Measurements from ENCODE around the gene MELK.
"Not testable (repeated sequence)": the region's sequence is repeated elsewhere in the genome, so short reads cannot be mapped to it uniquely, and the experiment has no call there.

MELK gene

DNA sequence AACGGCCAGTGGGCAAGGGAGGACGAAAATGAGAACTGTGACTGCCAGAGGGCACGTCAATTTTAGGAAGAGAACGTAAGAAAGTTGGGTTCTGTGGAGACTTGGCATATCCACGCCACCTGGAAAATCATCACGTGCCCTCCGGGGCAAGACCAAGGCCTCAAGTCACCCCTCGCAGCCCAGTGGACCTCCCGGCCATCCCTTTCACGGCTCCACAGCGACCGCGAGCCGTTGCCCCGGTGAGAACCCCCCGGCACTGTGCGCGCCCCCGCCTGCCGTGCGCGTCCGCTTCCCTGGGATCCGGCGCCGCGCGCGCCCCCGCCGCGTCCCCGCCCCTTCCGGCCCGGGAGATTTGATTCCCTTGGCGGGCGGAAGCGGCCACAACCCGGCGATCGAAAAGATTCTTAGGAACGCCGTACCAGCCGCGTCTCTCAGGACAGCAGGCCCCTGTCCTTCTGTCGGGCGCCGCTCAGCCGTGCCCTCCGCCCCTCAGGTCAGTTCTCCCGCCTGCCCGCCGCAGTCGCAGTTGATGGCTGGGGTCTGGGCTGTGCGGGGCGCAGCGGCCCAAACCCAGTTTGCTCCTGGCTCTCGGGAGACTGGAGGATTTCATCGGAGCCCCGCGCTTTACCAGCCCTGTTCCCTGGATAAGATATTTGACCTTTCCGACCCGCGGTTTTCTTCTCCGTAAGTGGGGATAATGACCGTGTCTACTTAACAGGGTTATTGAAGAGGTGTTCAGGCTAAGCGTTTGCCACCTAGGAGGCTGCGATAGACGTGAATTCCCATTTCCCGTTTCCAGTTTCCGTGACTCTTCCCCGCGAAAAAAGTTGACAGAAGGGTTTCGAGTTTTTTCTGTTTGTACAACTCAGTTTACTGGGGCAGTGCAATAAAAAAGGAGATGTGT, at the start of gene MELK:
MELK (plus strand) TSS at position 381 of the 904 bp plus-strand sequence. CDS start 8,787 bp downstream, outside the sequence.
- DNase-seq = peak; percentile 86 to 88

DNA sequence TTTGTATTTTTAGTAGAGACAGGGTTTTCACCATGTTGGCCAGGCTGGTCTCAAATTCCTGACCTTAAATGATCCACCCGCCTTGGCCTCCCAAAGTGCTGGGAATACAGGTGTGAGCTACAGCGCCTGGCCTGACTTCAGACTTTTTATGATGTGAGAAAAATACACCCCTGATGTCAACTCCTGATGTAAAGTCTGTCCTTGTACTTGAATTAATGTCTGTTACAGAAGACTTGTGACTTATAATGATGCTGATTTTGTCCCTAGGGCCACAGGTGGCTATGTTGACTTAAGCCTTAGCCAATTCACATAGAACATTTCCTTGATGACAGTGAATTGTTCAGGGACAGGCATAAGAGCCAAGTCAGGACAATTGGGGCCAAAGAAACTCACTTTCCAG, 42.5 kb upstream of the MELK start:
- DNase-seq = no peak

DNA sequence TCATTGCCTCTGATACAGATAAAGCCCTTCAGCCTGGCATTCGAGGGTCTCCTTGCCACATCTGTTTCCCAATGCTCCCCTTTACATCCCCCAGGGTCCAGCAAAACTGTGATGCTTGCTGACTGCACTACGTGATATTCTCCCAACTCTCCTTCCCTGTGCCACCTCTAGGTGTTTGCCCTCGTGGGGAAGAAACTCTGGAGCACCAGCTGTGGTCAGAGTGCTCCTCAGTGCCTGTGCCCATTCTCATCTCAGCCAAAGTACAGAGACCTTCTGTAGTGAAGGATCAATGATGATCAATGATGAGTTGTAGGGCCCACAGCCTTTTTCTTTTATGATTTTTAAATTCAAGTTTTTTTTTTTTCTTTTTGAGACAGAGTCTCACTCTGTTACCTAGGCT, 40.3 kb upstream of the MELK start:
- no peak for DNase-seq

DNA sequence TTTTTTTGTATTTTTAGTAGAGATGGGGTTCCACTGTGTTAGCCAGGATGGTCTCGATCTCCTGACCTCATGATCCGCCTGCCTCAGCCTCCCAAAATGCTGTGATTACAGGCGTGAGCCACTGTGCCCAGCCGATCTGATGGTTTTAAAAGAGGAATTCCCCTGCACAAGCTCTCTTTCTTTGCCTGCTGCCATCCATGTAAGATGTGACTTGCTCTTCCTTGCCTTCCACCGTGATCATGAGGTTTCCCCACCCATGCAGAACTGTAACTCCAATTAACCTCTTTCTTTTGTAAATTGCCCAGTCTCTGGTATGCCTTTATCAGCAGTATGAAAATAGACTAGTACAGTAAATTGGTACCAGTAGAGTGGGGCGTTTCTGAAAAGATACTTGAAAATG, 39.0 kb upstream of the MELK start:
- DNase-seq = not testable (repeated sequence)

- DNase-seq = no peak
Observed at GRCh38 chr9:36535107-36535506, 37.6 kb upstream of the MELK start.

DNA sequence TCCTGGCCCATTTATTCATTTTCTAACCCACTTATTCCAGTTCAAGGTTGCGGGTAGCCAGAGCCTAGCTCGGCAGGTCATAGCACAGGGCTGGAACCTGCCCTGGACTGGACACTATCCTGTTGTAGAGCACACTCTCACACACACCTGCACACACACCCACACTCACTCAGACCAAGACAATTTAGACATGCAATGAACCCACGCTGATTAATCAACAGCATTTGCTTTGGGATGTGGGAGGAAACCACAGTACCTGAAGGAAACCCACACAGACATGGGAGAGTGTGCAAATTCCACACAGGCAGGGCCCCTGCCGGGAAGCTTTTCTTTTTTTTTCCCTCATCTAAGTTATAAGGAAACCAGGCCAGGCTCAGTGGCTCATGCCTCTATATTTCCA, 34.8 kb upstream of the MELK start:
- no peak for DNase-seq

- DNase-seq = no peak
Observed at GRCh38 chr9:36542355-36542754, 30.3 kb upstream of the MELK start.

DNA sequence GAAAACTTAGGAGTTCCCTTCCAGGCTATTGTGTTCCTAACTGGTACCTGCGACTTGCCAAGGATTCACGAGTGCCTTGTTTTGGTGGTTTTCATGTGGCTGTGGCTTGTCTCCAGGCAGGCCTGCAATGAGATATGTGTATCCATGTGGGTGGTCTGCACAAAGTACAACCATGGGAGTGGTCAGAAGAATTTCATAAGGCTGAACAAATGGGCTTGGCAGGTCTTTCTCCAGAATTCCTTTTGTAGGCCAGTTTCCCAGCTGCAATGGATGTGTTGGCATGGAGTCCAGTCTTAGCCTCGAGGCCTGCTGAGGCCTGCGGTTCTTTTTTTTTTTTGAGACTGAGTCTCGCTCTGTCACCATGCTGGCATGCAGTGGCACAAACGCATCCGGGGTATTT, 28.8 kb upstream of the MELK start:
- DNase-seq = no peak

DNA sequence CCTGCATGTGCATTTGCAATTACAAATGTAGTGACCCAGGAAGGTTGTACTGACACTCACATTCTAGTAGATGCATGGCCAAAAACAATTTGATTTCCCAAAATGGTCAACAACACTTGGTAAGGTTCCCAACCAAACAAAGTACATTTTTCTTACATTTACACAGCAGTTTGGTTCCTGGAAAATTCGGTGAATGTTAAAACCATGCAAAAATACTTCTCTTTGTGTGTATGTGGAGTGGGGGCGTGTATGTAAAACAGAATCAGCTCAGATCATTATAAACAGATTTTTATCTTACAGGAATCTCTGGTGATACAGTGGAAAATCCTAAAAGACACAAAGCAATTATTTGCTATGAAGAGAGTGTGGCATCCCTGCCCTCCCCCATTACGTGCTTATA, 25.1 kb upstream of the MELK start:
- DNase-seq = no peak

DNA sequence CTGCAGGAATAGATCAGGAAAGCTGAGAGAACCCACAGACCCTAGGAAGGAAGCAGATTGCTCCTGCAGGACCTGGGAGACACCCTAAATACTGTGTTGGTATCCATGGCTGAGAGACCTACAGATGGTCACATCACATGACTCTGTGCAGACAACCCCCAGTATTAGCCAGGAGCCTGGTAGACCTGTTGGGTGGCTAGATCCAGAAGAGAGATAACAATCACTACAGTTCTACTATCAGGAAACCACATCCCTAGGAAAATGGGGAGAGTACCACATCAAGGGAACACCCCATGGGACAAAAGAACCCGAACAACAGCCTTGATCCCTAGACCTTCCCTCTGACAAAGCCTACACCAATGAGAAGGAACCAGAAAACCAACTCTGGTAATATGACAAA, 24.2 kb upstream of the MELK start:
- DNase-seq = no peak

DNA sequence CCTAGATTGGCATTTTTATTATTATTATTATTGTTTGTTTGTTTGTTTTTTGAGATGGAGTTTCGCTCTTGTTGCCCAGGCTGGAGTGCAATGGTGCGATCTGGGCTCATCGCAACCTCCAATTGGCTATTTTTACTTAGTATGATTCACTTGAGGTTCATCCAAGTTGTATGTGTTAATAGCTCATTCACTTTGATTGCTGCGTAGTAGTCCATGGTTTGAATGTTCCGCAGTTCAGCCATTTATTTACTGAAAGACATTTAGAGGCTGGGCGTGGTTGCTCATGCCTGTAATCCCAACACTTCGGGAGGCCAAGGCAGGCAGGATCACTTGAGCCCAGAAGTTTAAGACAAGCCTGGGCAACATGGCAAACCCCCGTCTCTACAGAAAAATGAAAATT, 22.6 kb upstream of the MELK start:
- no peak for DNase-seq

DNA sequence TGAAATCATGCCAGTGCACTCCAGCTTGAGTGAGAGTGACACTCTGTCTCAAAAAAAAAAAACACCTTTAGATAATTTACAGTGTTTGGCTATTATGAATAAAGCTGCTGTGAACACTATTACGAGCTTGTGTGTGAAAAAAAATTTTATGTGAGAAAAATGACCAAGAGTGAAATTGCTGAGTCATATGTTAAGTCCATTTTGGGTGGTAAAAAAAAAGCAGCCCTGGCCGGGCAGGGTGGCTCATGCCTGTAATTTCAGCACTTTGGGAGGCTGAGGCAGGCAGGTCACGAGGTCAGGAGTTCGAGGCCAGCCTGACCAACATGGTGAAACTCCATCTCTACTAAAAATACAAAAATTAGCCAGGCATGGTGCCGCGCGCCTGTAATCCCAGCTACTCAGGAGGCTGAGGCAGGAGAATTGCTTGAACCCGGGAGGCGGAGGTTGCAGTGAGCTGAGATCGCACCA, 22.0 kb upstream of the MELK start:
- DNase-seq = not testable (repeated sequence)

DNA sequence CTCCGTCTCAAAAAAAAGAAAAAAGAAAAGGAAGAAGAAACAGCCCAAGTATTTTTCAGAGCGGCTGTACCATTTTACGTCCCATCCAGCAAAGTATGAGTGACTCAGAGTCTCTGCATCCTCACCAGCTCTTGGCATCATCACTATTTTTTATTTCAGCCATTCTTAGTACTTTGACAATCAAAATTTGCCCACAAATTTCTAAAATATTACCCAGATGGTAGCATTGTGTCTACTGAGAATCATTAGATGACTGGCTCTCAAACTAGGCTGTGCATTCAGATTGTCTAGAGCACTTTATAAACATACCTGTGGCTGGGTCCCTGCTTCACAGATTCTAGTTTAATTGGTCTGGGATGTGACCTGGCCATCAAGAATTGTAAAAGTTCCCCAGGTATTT, 21.6 kb upstream of the MELK start:
- no peak for DNase-seq

DNA sequence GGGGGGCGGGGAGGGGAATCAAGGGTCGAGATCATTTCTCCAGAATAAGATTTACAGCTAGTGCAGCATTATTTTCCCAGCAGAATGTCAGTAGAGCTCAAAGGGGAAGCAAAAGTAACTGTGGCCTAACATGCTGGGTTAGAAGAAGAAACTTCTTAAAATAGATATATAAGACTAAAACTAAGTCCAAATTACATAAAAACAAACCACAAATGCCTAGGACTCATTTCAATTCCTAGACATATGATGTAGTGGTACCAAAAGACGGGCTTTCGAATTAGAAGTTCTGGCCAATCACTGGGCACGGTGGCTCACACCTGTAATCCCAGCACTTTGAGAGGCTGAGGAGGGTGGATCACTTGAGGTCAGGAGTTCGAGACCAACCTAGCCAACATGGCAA, 20.8 kb upstream of the MELK start:
- no peak for DNase-seq

- no peak for DNase-seq
Observed at GRCh38 chr9:36559036-36559695, 13.5 kb upstream of the MELK start.

DNA sequence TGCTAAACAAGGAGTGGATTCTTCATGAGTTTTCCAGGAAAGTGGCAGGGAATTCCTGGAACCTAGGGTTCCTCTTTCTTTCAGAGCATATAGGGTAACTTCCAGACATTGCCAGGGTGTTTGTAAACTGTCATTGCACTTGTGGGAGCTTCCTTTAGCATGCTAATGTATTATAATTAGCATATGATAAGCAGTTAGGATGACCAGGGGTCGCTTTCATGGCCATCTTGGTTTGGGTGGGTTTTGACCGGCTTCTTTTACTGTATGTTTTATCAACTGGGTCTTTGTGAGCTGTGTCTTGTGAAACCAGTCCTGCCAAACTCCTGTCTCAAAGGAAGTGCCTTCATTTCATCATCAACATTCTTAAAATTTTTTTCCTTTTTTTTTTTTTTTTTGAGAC, 11.9 kb upstream of the MELK start:
- no peak for DNase-seq

GRCh38 chr9:36562801-36563200, 9.9 kb upstream of the MELK start:
- not testable (repeated sequence) for DNase-seq

DNA sequence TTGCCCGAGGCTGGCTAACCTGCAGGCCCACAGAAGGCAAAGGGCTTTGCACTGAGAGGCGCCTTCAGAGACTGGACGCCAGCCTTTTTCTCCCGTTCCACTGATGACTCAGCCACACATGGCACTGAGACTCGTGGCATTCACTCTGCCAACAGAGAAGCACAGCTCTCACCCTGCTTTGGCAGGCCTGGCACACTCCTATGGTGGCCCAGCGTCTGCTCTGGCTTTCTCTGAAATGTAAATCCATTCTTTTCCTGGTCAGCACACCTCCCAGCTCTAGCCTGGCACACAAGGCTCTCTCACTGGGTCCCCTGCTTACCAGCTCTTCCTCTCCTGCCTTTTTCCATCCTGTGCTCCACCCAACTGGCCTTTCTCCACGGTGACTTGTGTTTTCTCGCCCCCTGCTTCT, 5.9 kb upstream of the MELK start:
- DNase-seq = no peak

- not testable (repeated sequence) for DNase-seq
Observed at GRCh38 chr9:36568681-36569080, 4.0 kb upstream of the MELK start.

- DNase-seq = no peak
Observed at GRCh38 chr9:36571333-36571732, 1.4 kb upstream of the MELK start.

DNA sequence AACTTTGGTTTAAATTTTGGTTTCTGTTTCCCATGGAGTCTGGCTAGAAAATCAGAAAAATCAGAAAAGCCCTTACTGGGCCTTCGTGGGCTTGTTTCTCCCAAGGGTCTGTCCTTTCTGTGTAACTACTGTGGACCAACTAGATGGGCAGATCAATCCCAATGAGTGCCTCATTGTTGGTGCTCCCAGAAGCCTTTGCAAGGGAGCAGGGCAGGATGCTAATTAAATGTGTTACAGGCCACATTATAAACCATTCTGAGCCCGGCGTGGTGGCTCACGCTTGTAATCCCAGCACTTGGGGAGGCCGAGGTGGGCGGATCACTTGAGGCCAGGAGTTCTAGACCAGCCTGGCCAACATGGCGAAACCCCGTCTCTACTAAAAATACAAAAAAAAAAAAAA, 1.4 kb downstream of the MELK start:
- DNase-seq = not testable (repeated sequence)

- DNase-seq = no peak
Observed at GRCh38 chr9:36575411-36575882, 2.8 kb downstream of the MELK start.

DNA sequence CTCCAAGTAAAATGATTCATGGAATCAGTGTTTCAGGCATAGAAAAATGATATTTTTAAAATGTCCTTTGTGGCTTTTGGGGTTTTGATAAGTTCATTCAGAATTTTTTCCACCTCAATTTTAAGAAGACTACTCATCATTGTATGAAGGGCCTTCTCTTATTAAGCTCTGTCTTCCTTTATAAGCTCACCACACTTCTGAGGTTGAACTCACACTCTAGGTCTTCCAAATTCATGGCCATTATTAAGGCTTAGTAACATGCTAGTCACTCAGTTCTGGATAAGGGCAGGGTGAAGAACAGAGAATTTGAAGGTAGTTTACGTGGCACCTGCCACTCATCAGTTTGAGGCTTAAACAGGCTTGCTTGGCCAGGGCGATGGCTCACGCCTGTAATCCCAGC, 4.2 kb downstream of the MELK start:
- DNase-seq = no peak
